ENCODE measurements around the gene PAPOLA.

The PAPOLA gene

GRCh38 chr14:96515731-96516130 is 13.5 kb downstream of the PAPOLA start:
- Histone ChIP-seq H3K27ac (ENCODE audit: low read length, poor library complexity, severe bottlenecking) (no peak overlapping the region), H2BK15ac (ENCODE audit: low read depth, poor library complexity, severe bottlenecking) (no peak overlapping the region), H4K8ac (ENCODE audit: low read length) (no peak overlapping the region), H3K9me3 (ENCODE audit: control insufficient read depth, low read length) (no peaks in the 10 kb centered on the region), H2AK5ac (ENCODE audit: low read length, severe bottlenecking) (no peak overlapping the region), H3K4me2 (ENCODE audit: low read length, poor library complexity, severe bottlenecking) (no peak overlapping the region), H3K27me3 (ENCODE audit: control insufficient read depth in 1 of 2, insufficient read depth in 1 of 2, low read length in 2 of 2) (no peaks in the 10 kb centered on the region), H3K4ac (ENCODE audit: low read depth in 1 of 2, low read length in 2 of 2) (no peak overlapping the region), H3K9ac (ENCODE audit: low read length) (no peak overlapping the region), H2BK5ac (ENCODE audit: low read depth, low read length, poor library complexity, severe bottlenecking) (no peak overlapping the region), H4K91ac (ENCODE audit: low read length) (no peak overlapping the region), H3K36me3 (ENCODE audit: control insufficient read depth in 1 of 2, insufficient read depth in 2 of 2, low read depth in 1 of 2, low read length in 2 of 2) (peaks cover 0 to 3% of the 10 kb centered on the region in 2 experiments), H3K14ac (ENCODE audit: low read length in 2 of 2) (no peak overlapping the region), H3K18ac (ENCODE audit: low read depth in 1 of 2, low read length in 2 of 2) (no peak overlapping the region), H3K23ac (ENCODE audit: low read length in 2 of 2) (no peak overlapping the region), H3K4me3 (ENCODE audit: insufficient read depth in 1 of 2, low read depth in 1 of 2, low read length in 2 of 2) (no peak overlapping the region), H3K79me1 (replicated peaks; ENCODE audit: low read length, poor library complexity, severe bottlenecking) (no peaks in the 10 kb centered on the region), H3K4me1 (ENCODE audit: control insufficient read depth, insufficient read depth, low read depth, low read length) (peaks cover 5% of the 10 kb centered on the region), H2AFZ (ENCODE audit: low read depth, low read length) (no peak overlapping the region), H2BK12ac (ENCODE audit: low read length in 2 of 2) (no peak overlapping the region), H2BK120ac (ENCODE audit: low read depth, low read length) (no peak overlapping the region)
- DNase-seq: no peak
- WGBS: 95% methylated on average over 1 of the region's 1 CpG

- 88% methylated on average over 1 of the region's 1 CpG for WGBS
- Histone ChIP-seq H2BK12ac (ENCODE audit: low read length in 2 of 2) (no peak overlapping the region), H2BK5ac (ENCODE audit: low read depth, low read length, poor library complexity, severe bottlenecking) (no peak overlapping the region), H2AFZ (ENCODE audit: low read depth, low read length) (no peak overlapping the region), H3K4me3 (ENCODE audit: insufficient read depth in 1 of 2, low read depth in 1 of 2, low read length in 2 of 2) (no peak overlapping the region), H3K9ac (ENCODE audit: low read length) (no peak overlapping the region), H2BK120ac (ENCODE audit: low read depth, low read length) (no peak overlapping the region), H4K91ac (ENCODE audit: low read length) (no peak overlapping the region), H2BK15ac (ENCODE audit: low read depth, poor library complexity, severe bottlenecking) (no peak overlapping the region), H4K8ac (ENCODE audit: low read length) (no peak overlapping the region), H3K14ac (ENCODE audit: low read length in 2 of 2) (no peak overlapping the region), H3K18ac (ENCODE audit: low read depth in 1 of 2, low read length in 2 of 2) (no peak overlapping the region), H3K9me3 (ENCODE audit: control insufficient read depth, low read length) (no peaks in the 10 kb centered on the region), H3K4me2 (ENCODE audit: low read length, poor library complexity, severe bottlenecking) (no peak overlapping the region), H3K79me1 (replicated peaks; ENCODE audit: low read length, poor library complexity, severe bottlenecking) (no peaks in the 10 kb centered on the region), H3K36me3 (ENCODE audit: control insufficient read depth in 1 of 2, insufficient read depth in 2 of 2, low read depth in 1 of 2, low read length in 2 of 2) (peaks cover under 1 to 9% of the 10 kb centered on the region in 2 experiments), H2AK5ac (ENCODE audit: low read length, severe bottlenecking) (no peak overlapping the region), H3K27me3 (ENCODE audit: control insufficient read depth in 1 of 2, insufficient read depth in 1 of 2, low read length in 2 of 2) (no peaks in the 10 kb centered on the region), H3K23ac (ENCODE audit: low read length in 2 of 2) (no peak overlapping the region), H3K27ac (ENCODE audit: low read length, poor library complexity, severe bottlenecking) (no peak overlapping the region), H3K4me1 (ENCODE audit: control insufficient read depth, insufficient read depth, low read depth, low read length) (peaks cover 5% of the 10 kb centered on the region), H3K4ac (ENCODE audit: low read depth in 1 of 2, low read length in 2 of 2) (no peak overlapping the region)
- DNase-seq: no peak
Observed at GRCh38 chr14:96516351-96516750, 14.2 kb downstream of the PAPOLA start.

GRCh38 chr14:96519970-96520369 is 17.8 kb downstream of the PAPOLA start:
- Histone ChIP-seq H4K91ac (ENCODE audit: low read length) (no peak overlapping the region), H2BK5ac (ENCODE audit: low read depth, low read length, poor library complexity, severe bottlenecking) (no peak overlapping the region), H3K36me3 (ENCODE audit: control insufficient read depth in 1 of 2, insufficient read depth in 2 of 2, low read depth in 1 of 2, low read length in 2 of 2) (peaks cover 18 to 45% of the 10 kb centered on the region in 2 experiments), H3K4me2 (ENCODE audit: low read length, poor library complexity, severe bottlenecking) (no peak overlapping the region), H2AFZ (ENCODE audit: low read depth, low read length) (no peak overlapping the region), H3K4me1 (ENCODE audit: control insufficient read depth, insufficient read depth, low read depth, low read length) (peaks cover 1% of the 10 kb centered on the region), H3K79me1 (replicated peaks; ENCODE audit: low read length, poor library complexity, severe bottlenecking) (peaks cover 9% of the 10 kb centered on the region), H2AK5ac (ENCODE audit: low read length, severe bottlenecking) (no peak overlapping the region), H3K9ac (ENCODE audit: low read length) (no peak overlapping the region), H3K14ac (ENCODE audit: low read length in 2 of 2) (no peak overlapping the region), H3K4ac (ENCODE audit: low read depth in 1 of 2, low read length in 2 of 2) (no peak overlapping the region), H2BK120ac (ENCODE audit: low read depth, low read length) (no peak overlapping the region), H2BK15ac (ENCODE audit: low read depth, poor library complexity, severe bottlenecking) (no peak overlapping the region), H3K27ac (ENCODE audit: low read length, poor library complexity, severe bottlenecking) (no peak overlapping the region), H2BK12ac (ENCODE audit: low read length in 2 of 2) (no peak overlapping the region), H3K23ac (ENCODE audit: low read length in 2 of 2) (no peak overlapping the region), H3K18ac (ENCODE audit: low read depth in 1 of 2, low read length in 2 of 2) (no peak overlapping the region), H3K9me3 (ENCODE audit: control insufficient read depth, low read length) (no peaks in the 10 kb centered on the region), H4K8ac (ENCODE audit: low read length) (no peak overlapping the region), H3K27me3 (ENCODE audit: control insufficient read depth in 1 of 2, insufficient read depth in 1 of 2, low read length in 2 of 2) (no peaks in the 10 kb centered on the region), H3K4me3 (ENCODE audit: insufficient read depth in 1 of 2, low read depth in 1 of 2, low read length in 2 of 2) (no peak overlapping the region)
- no peak for DNase-seq
- 86% methylated on average over 1 of the region's 4 CpGs for WGBS

GRCh38 chr14:96525452-96525851 is 23.3 kb downstream of the PAPOLA start:
- H2BK5ac ChIP-seq (ENCODE audit: low read depth, low read length, poor library complexity, severe bottlenecking): no peak overlapping the region
- no peak overlapping the region for H3K4ac ChIP-seq (ENCODE audit: low read depth in 1 of 2, low read length in 2 of 2)
- H4K91ac ChIP-seq (ENCODE audit: low read length): no peak overlapping the region
- DNase-seq: no peak
- H4K8ac ChIP-seq (ENCODE audit: low read length): no peak overlapping the region
- H3K27me3 ChIP-seq (ENCODE audit: control insufficient read depth in 1 of 2, insufficient read depth in 1 of 2, low read length in 2 of 2): no peaks in the 10 kb centered on the region
- 96% methylated on average over 2 of the region's 5 CpGs for WGBS
- no peak overlapping the region for H2BK15ac ChIP-seq (ENCODE audit: low read depth, poor library complexity, severe bottlenecking)
- no peak overlapping the region for H3K4me3 ChIP-seq (ENCODE audit: insufficient read depth in 1 of 2, low read depth in 1 of 2, low read length in 2 of 2)
- H3K4me2 ChIP-seq (ENCODE audit: low read length, poor library complexity, severe bottlenecking): no peak overlapping the region
- no peak overlapping the region for H3K27ac ChIP-seq (ENCODE audit: low read length, poor library complexity, severe bottlenecking)
- H2AFZ ChIP-seq (ENCODE audit: low read depth, low read length): no peak overlapping the region
- H2BK12ac ChIP-seq (ENCODE audit: low read length in 2 of 2): no peak overlapping the region
- H2BK120ac ChIP-seq (ENCODE audit: low read depth, low read length): no peak overlapping the region
- H3K36me3 ChIP-seq (ENCODE audit: control insufficient read depth in 1 of 2, insufficient read depth in 2 of 2, low read depth in 1 of 2, low read length in 2 of 2): peaks cover 26 to 92% of the 10 kb centered on the region in 2 experiments
- H3K9me3 ChIP-seq (ENCODE audit: control insufficient read depth, low read length): no peaks in the 10 kb centered on the region
- H3K14ac ChIP-seq (ENCODE audit: low read length in 2 of 2): no peak overlapping the region
- no peak overlapping the region for H2AK5ac ChIP-seq (ENCODE audit: low read length, severe bottlenecking)
- no peak overlapping the region for H3K18ac ChIP-seq (ENCODE audit: low read depth in 1 of 2, low read length in 2 of 2)
- no peak overlapping the region for H3K23ac ChIP-seq (ENCODE audit: low read length in 2 of 2)
- H3K79me1 ChIP-seq (replicated peaks; ENCODE audit: low read length, poor library complexity, severe bottlenecking): peaks cover 13% of the 10 kb centered on the region
- no peaks in the 10 kb centered on the region for H3K4me1 ChIP-seq (ENCODE audit: control insufficient read depth, insufficient read depth, low read depth, low read length)
- H3K9ac ChIP-seq (ENCODE audit: low read length): no peak overlapping the region
